Naive thymus-derived CD8-positive, alpha-beta T cell (primary cell): ENCODE results near the gene GIGYF1. TPM values are rescaled to one million over a fixed set of nuclear protein-coding genes. Genes with fewer than 3 reads are reported as not detected.
A peak's percentile ranks its signal among the peaks of the same experiment; 100 is the strongest.

Source experiments
- ATAC-seq, 2 donors: fragments of 150-1000 bp; cut with Tn5 transposase in 1 of 2; sonication (Bioruptor Pico), chemical (Tn5 transposase) in 1 of 2; 1 replicate in 1 of 2; 2 replicates in 1 of 2; pipeline ENCODE4 v1.10.0; 2021; ENCODE audit warnings: mild to moderate bottlenecking in 2 of 2, moderate library complexity in 2 of 2
- POLR2A ChIA-PET: fragments of 350-600 bp; sonication (Branson Sonifier 250); formaldehyde crosslinking; loops from one replicate; lab custom pipeline; 2021; ENCODE audit warnings: antibody characterized with exemption; lab: Charles Lee
- DNase-seq, 10 donors: peaks; one replicate each; pipeline versions ENCODE4 v3.0.0 to v3.0.0-alpha.2; 2020 to 2022
- H3K27ac Mint-ChIP-seq, 10 donors: one replicate each; pipeline ENCODE4 v1.8.0; 2020 to 2022; ENCODE audit warnings: mild to moderate bottlenecking in 10 of 10, mixed read lengths in 10 of 10, moderate library complexity in 4 of 10, inconsistent platforms in 1 of 10
- H3K27me3 Mint-ChIP-seq, 5 donors: one replicate each; pipeline ENCODE4 v1.8.0; 2021 to 2022; ENCODE audit warnings: mixed read lengths in 5 of 5
- H3K36me3 Mint-ChIP-seq, 3 donors: one replicate each; pipeline ENCODE4 v1.8.0; 2020 to 2022; ENCODE audit warnings: mixed read lengths in 3 of 3, mild to moderate bottlenecking in 2 of 3, inconsistent platforms in 1 of 3
- H3K4me1 Mint-ChIP-seq, 4 donors: one replicate each; pipeline ENCODE4 v1.8.0; 2021 to 2022; ENCODE audit warnings: mixed read lengths in 4 of 4
- H3K4me3 Mint-ChIP-seq, 10 donors: one replicate each; pipeline ENCODE4 v1.8.0; 2020 to 2022; ENCODE audit warnings: mild to moderate bottlenecking in 10 of 10, mixed read lengths in 10 of 10, moderate library complexity in 6 of 10, inconsistent platforms in 1 of 10
- H3K9me3 Mint-ChIP-seq, 9 donors: one replicate each; pipeline ENCODE4 v1.8.0; 2020 to 2022; ENCODE audit warnings: mixed read lengths in 9 of 9, mild to moderate bottlenecking in 3 of 9, inconsistent platforms in 1 of 9, moderate library complexity in 1 of 9
- polyA plus RNA-seq, 3 donors: library from polyadenylated mRNA; unstranded; fragments of 300-500 nt; fragmentation: Illumina TruSeq; gene quantifications; one replicate each; pipeline ENCODE4 v1.2.3, GENCODE V29; 2021
- total RNA-seq, 8 experiments: library from RNA in 2 of 8; stranded (reverse) in 2 of 8; gene quantifications; one replicate each; pipeline ENCODE4 v1.2.3 and lab custom pipeline; 2021 to 2026

Gene GIGYF1
- total and polyA plus RNA-seq, 5 experiments from 2014 or later, result 0.83 to 122 (median 3.0) TPM

DNA sequence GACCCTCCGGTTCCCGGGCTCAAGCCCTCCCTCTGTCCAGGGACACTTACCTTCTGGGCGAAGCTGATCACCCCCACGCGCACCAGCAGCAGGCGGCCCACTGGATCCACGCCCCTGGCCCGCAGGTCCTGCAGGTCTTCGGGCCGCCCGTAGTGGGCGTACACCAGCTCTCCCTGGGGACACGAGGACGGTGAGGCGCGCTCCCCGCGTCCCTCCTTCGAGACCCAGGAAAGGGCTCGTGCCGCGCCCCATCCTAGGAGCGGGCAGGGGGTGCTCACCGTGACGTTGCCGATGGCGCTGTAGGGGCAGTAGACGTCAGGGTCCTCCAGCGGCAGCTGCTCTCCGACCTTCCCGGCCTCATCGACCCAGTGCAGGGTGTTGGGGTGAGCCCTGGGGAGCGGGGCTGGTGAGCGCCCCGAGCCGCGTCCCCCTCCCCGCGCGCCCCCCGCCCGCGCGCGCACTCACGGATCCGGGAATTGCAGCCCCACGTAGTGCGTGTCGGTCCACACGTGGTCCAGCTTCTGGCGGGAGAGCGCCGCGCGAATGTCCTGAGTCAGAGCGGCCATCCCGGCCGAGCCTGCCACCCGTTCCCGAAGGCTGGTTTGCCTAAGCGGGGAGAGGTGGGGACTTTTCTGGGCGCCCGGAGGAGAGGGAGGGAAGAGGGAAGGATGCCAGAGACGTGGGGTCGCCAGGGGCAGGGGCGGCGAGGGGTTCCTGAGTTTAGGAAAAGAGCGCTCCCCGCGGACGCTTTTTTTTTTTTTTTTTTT lies 60.9 kb downstream of the GIGYF1 start:
- Mint-ChIP-seq H3K4me3 (peak overlapping the region; percentile 77 to 87 (median 82)), H3K9me3 (no peaks in the 10 kb centered on the region), H3K27ac (peak overlapping the region in 7 of 10 donors; percentile 34 to 79 (median 57)), H3K27me3 (peaks cover 0 to 5% (median 0%) of the 10 kb centered on the region in 5 donors), H3K36me3 (no peaks in the 10 kb centered on the region), H3K4me1 (peaks cover 17 to 38% (median 31%) of the 10 kb centered on the region in 4 donors)
- peak; percentile 79 to 81 for ATAC-seq
- DNase-seq, result peak; percentile 28 to 76 (median 46)
- POLR2A ChIA-PET, result interaction anchor here (0.6 to 2.2 kb wide), 17 partner anchors 16 to 242 kb away, joined by 3 to 15 read pairs (median 3); partner anchors contain the start of genes FBXO24, GIGYF1, LRCH4 and MOSPD3

GRCh38 chr7:100630066-100630465 lies 64.0 kb downstream of the GIGYF1 start:
- H3K4me3 Mint-ChIP-seq, result peak overlapping the region in 3 of 10 donors; percentile 2 to 47 (median 40)
- H3K36me3 Mint-ChIP-seq, result no peaks in the 10 kb centered on the region
- H3K27me3 Mint-ChIP-seq, result peaks cover 0 to 5% (median 0%) of the 10 kb centered on the region in 5 donors
- H3K9me3 Mint-ChIP-seq, result no peaks in the 10 kb centered on the region
- H3K4me1 Mint-ChIP-seq, result peaks cover 21 to 61% (median 50%) of the 10 kb centered on the region in 4 donors
- H3K27ac Mint-ChIP-seq, result peak overlapping the region in 7 of 10 donors; percentile 10 to 73 (median 62)
- no peak for ATAC-seq
- POLR2A ChIA-PET, result interaction anchor here (0.6 to 1.9 kb wide), 5 partner anchors 35 to 201 kb away, joined by 3 to 6 read pairs (median 3); partner anchors contain the start of gene MEPCE
- DNase-seq, result no peak

Other genes with a start within 250 kb of the GIGYF1 start
- 1 to 10 TPM; 4.0 to 4.5 TPM for gene SPACDR, start 230.0 kb downstream of the GIGYF1 start, total RNA-seq
- under 1 TPM in 2 of 3 donors, not detected in 1; 0.28 to 0.56 TPM for gene SPACDR, start 230.0 kb downstream of the GIGYF1 start, polyA plus RNA-seq
- 100 to 1,000 TPM; 128 to 129 TPM for gene TSC22D4, start 215.0 kb downstream of the GIGYF1 start, total RNA-seq
- gene TSC22D4, start 215.0 kb downstream of the GIGYF1 start, polyA plus RNA-seq, result 10 to 100 TPM; 30.3 to 35.9 (median 31.0) TPM
- gene NYAP1, start 210.3 kb downstream of the GIGYF1 start, total RNA-seq, result under 1 TPM in 1 of 2 experiments, not detected in 1; 0.44 TPM
- not detected for gene NYAP1, start 210.3 kb downstream of the GIGYF1 start, polyA plus RNA-seq
- gene AGFG2, start 155.0 kb downstream of the GIGYF1 start, total RNA-seq, result 10 to 100 TPM; 19.0 to 22.0 TPM
- gene AGFG2, start 155.0 kb downstream of the GIGYF1 start, polyA plus RNA-seq, result 10 to 100 TPM in 2 of 3 donors, 1 to 10 TPM in 1; 5.8 to 13.6 (median 11.5) TPM
- 100 to 1,000 TPM; 102 to 118 TPM for gene SAP25, start 120.3 kb downstream of the GIGYF1 start, total RNA-seq
- under 1 TPM in 1 of 3 donors, not detected in 2; 0.42 TPM for gene SAP25, start 120.3 kb downstream of the GIGYF1 start, polyA plus RNA-seq
- 100 to 1,000 TPM; 447 to 454 TPM for gene LRCH4, start 108.1 kb downstream of the GIGYF1 start, total RNA-seq
- 100 to 1,000 TPM; 131 to 180 (median 153) TPM for gene LRCH4, start 108.1 kb downstream of the GIGYF1 start, polyA plus RNA-seq
- 1 to 10 TPM; 2.5 to 3.6 TPM for gene FBXO24, start 107.9 kb downstream of the GIGYF1 start, total RNA-seq
- under 1 TPM; 0.60 to 0.95 (median 0.61) TPM for gene FBXO24, start 107.9 kb downstream of the GIGYF1 start, polyA plus RNA-seq
- 10 to 100 TPM in 1 of 2 experiments, 1 to 10 TPM in 1; 8.3 to 12.5 TPM for gene PCOLCE, start 91.9 kb downstream of the GIGYF1 start, total RNA-seq
- 1 to 10 TPM in 1 of 3 donors, under 1 TPM in 2; 0.25 to 1.3 (median 0.64) TPM for gene PCOLCE, start 91.9 kb downstream of the GIGYF1 start, polyA plus RNA-seq
- 10 to 100 TPM; 13.0 to 16.4 TPM for gene MOSPD3, start 81.7 kb downstream of the GIGYF1 start, total RNA-seq
- gene MOSPD3, start 81.7 kb downstream of the GIGYF1 start, polyA plus RNA-seq, result 10 to 100 TPM; 16.0 to 21.0 (median 20.0) TPM
- gene TFR2, start 52.7 kb downstream of the GIGYF1 start, total RNA-seq, result 1 to 10 TPM; 2.6 to 5.9 TPM
- 1 to 10 TPM in 1 of 3 donors, under 1 TPM in 2; 0.51 to 1.3 (median 0.79) TPM for gene TFR2, start 52.7 kb downstream of the GIGYF1 start, polyA plus RNA-seq
- gene ACTL6B, start 37.8 kb downstream of the GIGYF1 start, total RNA-seq, result not detected
- gene ACTL6B, start 37.8 kb downstream of the GIGYF1 start, polyA plus RNA-seq, result not detected
- 100 to 1,000 TPM; 117 to 118 TPM for gene GNB2, start 20.5 kb downstream of the GIGYF1 start, total RNA-seq
- 10 to 100 TPM; 34.8 to 42.4 (median 42.1) TPM for gene GNB2, start 20.5 kb downstream of the GIGYF1 start, polyA plus RNA-seq
- 10 to 100 TPM; 16.9 to 17.5 TPM for gene POP7, start 11.9 kb upstream of the GIGYF1 start, total RNA-seq
- gene POP7, start 11.9 kb upstream of the GIGYF1 start, polyA plus RNA-seq, result 10 to 100 TPM; 32.6 to 41.7 (median 33.0) TPM
- not detected for gene EPO, start 26.2 kb upstream of the GIGYF1 start, total RNA-seq
- not detected for gene EPO, start 26.2 kb upstream of the GIGYF1 start, polyA plus RNA-seq
- gene ZAN, start 39.3 kb upstream of the GIGYF1 start, total RNA-seq, result not detected
- gene ZAN, start 39.3 kb upstream of the GIGYF1 start, polyA plus RNA-seq, result under 1 TPM in 1 of 3 donors, not detected in 2; 0.05 TPM
- gene EPHB4, start 133.3 kb upstream of the GIGYF1 start, total RNA-seq, result 10 to 100 TPM; 11.8 to 12.3 TPM
- gene EPHB4, start 133.3 kb upstream of the GIGYF1 start, polyA plus RNA-seq, result under 1 TPM in 2 of 3 donors, not detected in 1; 0.18 to 0.46 TPM
- gene SLC12A9, start 158.5 kb upstream of the GIGYF1 start, total RNA-seq, result 10 to 100 TPM; 66.9 to 74.7 TPM
- 1 to 10 TPM; 6.8 to 9.4 (median 8.0) TPM for gene SLC12A9, start 158.5 kb upstream of the GIGYF1 start, polyA plus RNA-seq
- 10 to 100 TPM; 14.3 to 16.2 TPM for gene TRIP6, start 173.1 kb upstream of the GIGYF1 start, total RNA-seq
- gene TRIP6, start 173.1 kb upstream of the GIGYF1 start, polyA plus RNA-seq, result 1 to 10 TPM; 3.4 to 6.0 (median 4.9) TPM
- gene SRRT, start 180.9 kb upstream of the GIGYF1 start, total RNA-seq, result 100 to 1,000 TPM; 263 to 267 TPM
- 10 to 100 TPM; 51.1 to 69.4 (median 63.2) TPM for gene SRRT, start 180.9 kb upstream of the GIGYF1 start, polyA plus RNA-seq
- 10 to 100 TPM in 1 of 2 experiments, 1 to 10 TPM in 1; 6.5 to 10.9 TPM for gene UFSP1, start 195.5 kb upstream of the GIGYF1 start, total RNA-seq
- gene UFSP1, start 195.5 kb upstream of the GIGYF1 start, polyA plus RNA-seq, result 1 to 10 TPM; 1.1 to 2.7 (median 1.7) TPM
- gene ACHE, start 201.6 kb upstream of the GIGYF1 start, total RNA-seq, result under 1 TPM; 0.19 to 0.52 TPM
- gene ACHE, start 201.6 kb upstream of the GIGYF1 start, polyA plus RNA-seq, result not detected